ENCODE data around the gene KRTAP16-1. TPM values are rescaled to one million over a fixed set of nuclear protein-coding genes. Genes with fewer than 3 reads are reported as not detected.

The KRTAP16-1 gene
- total and polyA plus RNA-seq, 9 donors, result not detected

DNA sequence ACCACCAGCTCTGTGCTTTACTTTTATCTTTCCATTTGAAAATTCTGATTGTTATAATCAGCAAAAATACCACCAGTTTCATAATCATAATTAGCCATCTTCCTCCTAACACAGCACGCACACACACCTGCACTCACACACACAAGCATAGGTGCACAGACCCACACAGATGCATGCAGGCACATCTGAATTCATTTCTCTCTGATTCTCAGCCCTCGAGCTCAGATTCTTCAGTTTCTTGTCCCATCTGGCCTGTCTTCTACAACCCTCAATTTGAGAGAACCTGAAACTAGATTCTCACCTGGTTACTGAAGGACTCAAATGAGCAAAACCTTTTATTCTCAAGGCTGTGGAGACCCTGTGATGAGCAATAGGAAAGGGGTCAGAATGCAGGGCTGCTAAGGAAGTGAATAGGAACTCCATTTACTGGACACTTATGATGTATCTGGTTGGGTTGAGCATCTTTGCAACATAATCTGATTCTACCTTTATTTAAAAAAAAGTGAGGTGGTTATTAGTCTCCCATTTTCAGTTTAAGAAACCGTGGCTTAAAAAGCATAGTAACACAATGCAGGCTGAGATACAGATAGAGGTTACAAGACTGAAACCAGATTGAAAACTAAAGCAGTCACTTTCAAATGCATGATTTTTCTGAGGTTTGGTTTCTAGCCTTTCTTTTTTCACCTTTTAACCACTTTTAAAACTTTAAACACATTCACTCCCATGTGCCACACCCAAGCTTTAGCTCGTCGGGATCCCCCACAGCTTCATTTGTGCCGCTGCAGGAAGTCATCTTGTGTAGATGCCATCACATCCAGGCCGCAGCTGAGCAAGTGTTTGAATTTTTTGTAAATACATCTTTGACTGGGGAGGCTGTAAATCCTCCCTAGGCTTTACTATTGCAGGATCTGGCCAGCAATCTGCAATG, 32.1 kb upstream of the KRTAP16-1 start:
- 71% methylated on average over 1 of the region's 7 CpGs for WGBS (ENCODE audit: insufficient coverage)
- DNase-seq, result no peak

DNA sequence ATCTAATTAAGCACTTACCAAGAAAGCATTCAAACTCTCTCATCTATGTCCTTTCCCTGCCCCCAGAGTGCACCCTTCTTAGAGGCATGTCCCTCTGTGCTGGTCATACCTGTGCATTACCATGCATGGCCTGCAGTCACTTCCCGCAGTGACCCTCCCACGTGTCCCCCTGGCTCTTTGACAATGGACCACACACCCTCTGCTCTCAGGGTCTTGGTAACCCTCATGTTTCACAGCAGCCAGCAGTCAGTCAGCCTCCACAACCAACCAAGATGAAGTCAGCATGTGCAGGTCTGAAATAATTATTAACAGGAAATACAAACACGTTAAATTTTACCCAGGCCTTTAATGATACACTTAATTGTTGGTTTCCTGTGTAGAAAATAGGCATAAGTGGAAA, 31.4 kb upstream of the KRTAP16-1 start:
- Histone ChIP-seq H3K36me3 (ENCODE audit: control insufficient read depth, insufficient read depth, low read length) (no peaks in the 10 kb centered on the region), H3K9me3 (replicated peaks; ENCODE audit: control insufficient read depth, low read depth, low read length) (peaks cover 2% of the 10 kb centered on the region), H3K4me3 (ENCODE audit: low read length) (no peak overlapping the region), H3K27me3 (ENCODE audit: control insufficient read depth, insufficient read depth, low read length) (peaks cover 4% of the 10 kb centered on the region), H3K4me1 (ENCODE audit: control insufficient read depth, insufficient read depth, low read length) (no peaks in the 10 kb centered on the region), H3K27ac (ENCODE audit: low read length) (no peak overlapping the region)
- no peak for DNase-seq
- WGBS (ENCODE audit: insufficient coverage), result no CpG with 5 or more reads among the region's 3 CpGs

More for the DNA sequence above, 32.1 kb upstream of the KRTAP16-1 start:
- Histone ChIP-seq H3K4me1 (ENCODE audit: control insufficient read depth, insufficient read depth, low read length) (no peaks in the 10 kb centered on the region), H3K9me3 (replicated peaks; ENCODE audit: control insufficient read depth, low read depth, low read length) (peaks cover 2% of the 10 kb centered on the region), H3K4me3 (ENCODE audit: low read length) (no peak overlapping the region), H3K36me3 (ENCODE audit: control insufficient read depth, insufficient read depth, low read length) (no peaks in the 10 kb centered on the region), H3K27ac (ENCODE audit: low read length) (no peak overlapping the region), H3K27me3 (ENCODE audit: control insufficient read depth, insufficient read depth, low read length) (peaks cover 4% of the 10 kb centered on the region)

DNA sequence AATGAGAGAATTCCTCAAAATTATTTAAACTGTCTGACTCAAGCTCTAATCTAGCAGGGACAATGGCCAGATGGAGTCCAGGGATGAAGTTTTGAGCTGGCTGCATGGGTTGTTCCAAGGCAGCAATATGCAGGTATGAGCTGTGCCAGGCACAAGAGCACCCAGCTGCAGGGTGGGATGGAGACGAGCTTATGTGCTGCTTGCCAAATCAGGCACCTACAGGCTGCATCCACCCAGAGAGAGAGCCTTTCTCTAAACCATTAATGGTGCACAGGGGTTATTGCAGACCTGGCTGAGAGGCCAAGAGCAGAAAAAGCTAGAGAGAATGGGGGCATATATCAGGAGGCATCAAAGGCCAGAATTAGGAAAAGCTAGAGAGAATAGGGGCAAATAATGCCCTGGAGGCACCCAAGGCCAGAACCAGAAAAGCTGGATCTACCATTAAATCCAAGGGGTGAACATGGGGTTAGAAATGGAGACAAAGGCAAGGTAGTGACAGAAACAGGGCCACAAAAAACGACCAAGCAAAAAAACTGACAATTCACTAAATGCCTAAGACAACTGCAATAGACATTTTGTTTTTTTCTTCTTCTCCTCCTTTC, 30.6 kb upstream of the KRTAP16-1 start:
- Histone ChIP-seq H3K4me3 (ENCODE audit: low read length) (no peak overlapping the region), H3K27ac (ENCODE audit: low read length) (no peak overlapping the region), H3K4me1 (ENCODE audit: control insufficient read depth, insufficient read depth, low read length) (no peaks in the 10 kb centered on the region), H3K36me3 (ENCODE audit: control insufficient read depth, insufficient read depth, low read length) (no peaks in the 10 kb centered on the region), H3K27me3 (ENCODE audit: control insufficient read depth, insufficient read depth, low read length) (peaks cover 4% of the 10 kb centered on the region), H3K9me3 (replicated peaks; ENCODE audit: control insufficient read depth, low read depth, low read length) (peaks cover 2% of the 10 kb centered on the region)
- no peak for DNase-seq
- WGBS (ENCODE audit: insufficient coverage), result 30% methylated on average over 2 of the region's 2 CpGs

DNA sequence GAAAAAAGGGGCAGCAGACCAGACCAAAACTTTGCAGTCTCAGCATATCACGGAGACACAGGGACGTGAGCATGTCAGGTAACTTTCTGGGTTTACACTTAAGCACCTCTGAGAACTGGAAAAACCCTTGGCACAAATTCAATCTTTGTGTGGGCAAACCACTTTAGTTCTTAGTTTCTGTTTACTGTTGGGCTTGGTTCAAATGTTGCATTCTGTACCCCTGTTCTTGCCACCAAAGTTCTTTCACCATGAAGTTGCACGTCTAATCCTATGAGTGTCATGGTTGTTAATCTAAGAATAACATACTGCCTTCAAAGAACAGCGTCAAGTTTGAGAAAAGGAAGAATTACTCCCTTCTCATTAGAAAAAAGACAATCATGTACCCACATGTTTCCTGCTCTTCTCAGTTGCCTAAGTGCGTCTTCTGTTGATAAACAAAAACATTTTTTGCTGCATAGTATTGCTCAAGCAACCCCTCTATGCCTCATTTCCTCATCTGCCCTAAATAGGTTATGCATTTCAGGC, 29.9 kb upstream of the KRTAP16-1 start:
- WGBS (ENCODE audit: insufficient coverage), result 60% methylated on average over 1 of the region's 5 CpGs

DNA sequence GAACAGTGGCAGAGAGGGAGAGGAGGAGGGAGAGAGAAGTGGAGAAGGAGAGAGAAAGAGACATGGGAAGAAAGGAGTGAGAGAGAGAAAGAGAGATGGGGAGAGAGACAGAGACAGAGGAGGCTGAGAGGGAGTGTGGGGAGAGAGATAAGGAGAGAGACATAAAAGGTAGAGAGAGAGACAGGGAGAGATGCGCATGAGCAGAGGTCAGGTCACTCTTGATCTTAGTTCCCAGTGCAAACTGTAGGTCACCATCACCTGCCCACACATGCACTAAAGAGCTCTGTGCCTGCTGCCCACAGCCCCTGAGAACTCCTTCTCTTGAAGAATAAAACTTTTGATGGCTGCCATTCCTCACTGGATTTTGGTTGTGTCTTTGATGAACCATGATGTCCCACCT, 26.6 kb upstream of the KRTAP16-1 start:
- no peak for DNase-seq
- Histone ChIP-seq H3K36me3 (ENCODE audit: control insufficient read depth, insufficient read depth, low read length) (no peaks in the 10 kb centered on the region), H3K27me3 (ENCODE audit: control insufficient read depth, insufficient read depth, low read length) (peaks cover 4% of the 10 kb centered on the region), H3K27ac (ENCODE audit: low read length) (no peak overlapping the region), H3K4me1 (ENCODE audit: control insufficient read depth, insufficient read depth, low read length) (no peaks in the 10 kb centered on the region), H3K9me3 (replicated peaks; ENCODE audit: control insufficient read depth, low read depth, low read length) (no peaks in the 10 kb centered on the region), H3K4me3 (ENCODE audit: low read length) (no peak overlapping the region)
- WGBS (ENCODE audit: insufficient coverage), result no CpG with 5 or more reads among the region's 1 CpG

More for the DNA sequence above, 29.9 kb upstream of the KRTAP16-1 start:
- Histone ChIP-seq H3K9me3 (replicated peaks; ENCODE audit: control insufficient read depth, low read depth, low read length) (peaks cover 2% of the 10 kb centered on the region), H3K4me1 (ENCODE audit: control insufficient read depth, insufficient read depth, low read length) (no peaks in the 10 kb centered on the region), H3K36me3 (ENCODE audit: control insufficient read depth, insufficient read depth, low read length) (no peaks in the 10 kb centered on the region), H3K27ac (ENCODE audit: low read length) (no peak overlapping the region), H3K27me3 (ENCODE audit: control insufficient read depth, insufficient read depth, low read length) (peaks cover 4% of the 10 kb centered on the region), H3K4me3 (ENCODE audit: low read length) (no peak overlapping the region)
- no peak for DNase-seq

DNA sequence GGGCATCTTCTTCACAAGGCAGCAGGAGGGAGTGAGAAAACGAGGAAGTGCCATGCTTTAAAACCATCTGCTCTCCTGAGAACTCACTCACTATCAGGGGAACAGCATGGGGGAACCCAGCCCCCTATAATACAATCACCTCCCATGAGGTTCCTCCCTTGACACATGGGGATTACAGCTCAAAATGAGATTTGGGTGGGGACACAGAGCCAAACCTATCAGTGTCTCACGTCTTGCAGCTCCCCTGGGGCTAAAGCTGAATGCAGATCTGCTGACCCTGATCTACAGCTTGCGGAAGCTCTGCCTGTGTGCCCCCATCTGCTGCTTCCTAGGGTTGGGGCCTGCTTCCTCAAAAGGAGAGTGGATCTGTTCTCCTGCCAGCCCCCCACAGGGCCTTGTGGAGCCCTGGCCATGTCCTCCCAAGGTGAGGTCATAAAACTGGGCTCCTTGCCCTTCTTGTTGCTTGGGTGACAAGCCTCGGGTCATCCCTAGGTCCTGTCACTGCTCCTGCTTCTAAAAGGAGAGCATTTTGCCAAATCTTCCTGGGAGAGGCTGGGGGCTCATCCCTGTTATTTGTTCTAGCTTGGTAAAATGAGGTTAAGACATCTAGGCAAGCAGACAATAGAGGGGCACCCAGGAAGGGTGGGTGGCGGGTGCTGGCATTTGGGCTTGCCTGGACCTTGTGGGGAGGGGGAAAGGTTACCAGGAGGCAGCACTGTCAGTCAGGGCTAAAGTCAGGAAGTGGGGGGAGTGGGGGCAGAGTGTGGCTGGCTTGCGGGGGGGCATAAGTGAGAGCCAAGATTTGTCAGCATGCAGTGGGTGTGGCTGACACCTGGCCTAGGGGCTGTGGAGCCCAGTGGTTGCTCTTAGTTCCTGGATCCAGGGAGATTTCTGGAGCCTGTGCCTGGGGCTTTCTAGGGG, 25.5 kb upstream of the KRTAP16-1 start:
- H3K27ac ChIP-seq (ENCODE audit: low read length), result no peak overlapping the region
- H3K4me3 ChIP-seq (ENCODE audit: low read length), result no peak overlapping the region
- 69% methylated on average over 5 of the region's 6 CpGs for WGBS (ENCODE audit: insufficient coverage)
- no peaks in the 10 kb centered on the region for H3K9me3 ChIP-seq (replicated peaks; ENCODE audit: control insufficient read depth, low read depth, low read length)
- no peak for DNase-seq
- H3K4me1 ChIP-seq (ENCODE audit: control insufficient read depth, insufficient read depth, low read length), result no peaks in the 10 kb centered on the region
- H3K27me3 ChIP-seq (ENCODE audit: control insufficient read depth, insufficient read depth, low read length), result peaks cover 2% of the 10 kb centered on the region
- no peaks in the 10 kb centered on the region for H3K36me3 ChIP-seq (ENCODE audit: control insufficient read depth, insufficient read depth, low read length)

DNA sequence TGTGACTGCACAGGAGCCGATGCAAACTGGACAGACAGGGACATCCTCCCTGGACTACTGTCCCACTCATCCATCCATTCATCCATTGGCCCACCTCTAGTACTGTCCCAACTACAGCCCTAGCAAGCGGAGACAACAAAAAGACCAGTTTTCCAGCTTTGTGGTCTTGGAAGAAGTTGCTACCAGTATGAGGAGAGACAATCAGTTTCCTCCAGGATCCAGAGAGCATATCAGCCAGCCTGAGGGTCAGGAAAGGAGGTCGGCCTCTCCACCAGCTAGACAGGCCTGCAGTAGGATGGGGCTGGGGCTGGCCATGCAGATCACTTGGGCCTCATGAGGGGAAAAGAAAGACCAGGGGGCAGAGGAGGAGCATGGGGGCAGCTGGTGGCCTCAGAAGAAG, 24.7 kb upstream of the KRTAP16-1 start:
- H3K27me3 ChIP-seq (ENCODE audit: control insufficient read depth, insufficient read depth, low read length), result no peaks in the 10 kb centered on the region
- WGBS (ENCODE audit: insufficient coverage), result 88% methylated on average over 3 of the region's 3 CpGs
- no peak overlapping the region for H3K4me3 ChIP-seq (ENCODE audit: low read length)
- no peaks in the 10 kb centered on the region for H3K4me1 ChIP-seq (ENCODE audit: control insufficient read depth, insufficient read depth, low read length)
- no peak for DNase-seq
- no peaks in the 10 kb centered on the region for H3K36me3 ChIP-seq (ENCODE audit: control insufficient read depth, insufficient read depth, low read length)
- no peak overlapping the region for H3K27ac ChIP-seq (ENCODE audit: low read length)
- H3K9me3 ChIP-seq (replicated peaks; ENCODE audit: control insufficient read depth, low read depth, low read length), result no peaks in the 10 kb centered on the region

DNA sequence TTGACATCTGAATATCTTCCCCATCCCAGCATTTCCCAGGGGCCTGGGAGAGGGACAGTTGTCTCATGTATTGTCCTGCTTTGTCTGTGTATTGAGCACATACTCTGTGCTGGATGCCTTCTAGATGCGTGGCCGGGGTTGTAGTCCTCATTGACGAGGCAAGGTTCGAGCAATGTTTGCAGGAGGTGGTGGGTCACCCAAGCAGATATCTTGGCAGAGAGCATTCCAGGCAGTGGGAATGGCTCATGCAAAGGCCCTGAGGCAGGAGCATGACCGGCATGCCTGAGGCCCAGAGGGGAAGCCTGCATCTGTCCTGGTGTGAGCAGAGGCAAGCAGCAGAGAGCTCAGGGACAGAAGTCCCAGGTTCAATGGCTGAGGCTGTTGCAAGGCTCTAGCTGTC, 24.0 kb upstream of the KRTAP16-1 start:
- Histone ChIP-seq H3K9me3 (replicated peaks; ENCODE audit: control insufficient read depth, low read depth, low read length) (no peaks in the 10 kb centered on the region), H3K36me3 (ENCODE audit: control insufficient read depth, insufficient read depth, low read length) (no peaks in the 10 kb centered on the region), H3K4me3 (ENCODE audit: low read length) (no peak overlapping the region), H3K27ac (ENCODE audit: low read length) (no peak overlapping the region), H3K27me3 (ENCODE audit: control insufficient read depth, insufficient read depth, low read length) (no peaks in the 10 kb centered on the region), H3K4me1 (ENCODE audit: control insufficient read depth, insufficient read depth, low read length) (no peaks in the 10 kb centered on the region)
- no peak for DNase-seq
- WGBS (ENCODE audit: insufficient coverage), result 93% methylated on average over 5 of the region's 5 CpGs

DNA sequence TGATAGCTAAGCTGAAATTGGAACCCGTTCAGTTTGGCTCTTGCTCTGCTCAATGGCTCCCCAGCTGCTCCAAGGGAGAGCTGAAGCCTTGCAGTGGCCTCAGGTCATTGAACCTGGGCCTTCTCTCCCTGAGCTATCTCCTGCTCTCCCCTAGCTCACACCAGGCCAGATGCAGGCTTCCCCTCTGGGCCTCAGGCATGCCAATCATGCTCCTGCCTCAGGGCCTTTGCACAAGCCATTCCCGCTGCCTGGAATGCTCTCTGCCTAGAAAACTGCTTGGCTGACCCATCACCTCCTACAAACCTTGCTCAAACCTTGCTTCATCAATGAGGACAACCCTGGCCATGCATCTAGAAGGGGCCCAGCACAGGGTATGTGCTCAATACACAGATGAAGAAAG, 23.1 kb upstream of the KRTAP16-1 start:
- Histone ChIP-seq H3K4me1 (ENCODE audit: control insufficient read depth, insufficient read depth, low read length) (no peaks in the 10 kb centered on the region), H3K9me3 (replicated peaks; ENCODE audit: control insufficient read depth, low read depth, low read length) (no peaks in the 10 kb centered on the region), H3K27me3 (ENCODE audit: control insufficient read depth, insufficient read depth, low read length) (no peaks in the 10 kb centered on the region), H3K27ac (ENCODE audit: low read length) (no peak overlapping the region), H3K36me3 (ENCODE audit: control insufficient read depth, insufficient read depth, low read length) (no peaks in the 10 kb centered on the region), H3K4me3 (ENCODE audit: low read length) (no peak overlapping the region)
- no peak for DNase-seq
- WGBS (ENCODE audit: insufficient coverage), result 62% methylated on average over 1 of the region's 2 CpGs

Measured in muscle of leg (tissue), 11 donors.